Esophagus squamous epithelium (tissue), 4 donors: ENCODE measurements around the gene DIAPH3.

Experiments
- CTCF ChIP-seq, 6 experiments: fragments of 450-650 bp in 4 of 6; fragments of 200-600 bp in 2 of 6; sonication (generic) in 2 of 6; IDR thresholded peaks; one replicate each; pipeline ENCODE4 v1.5.1; 2016 to 2019; ENCODE audit warnings: antibody characterized with exemption in 6 of 6, mild to moderate bottlenecking in 4 of 6, moderate library complexity in 4 of 6
- POLR2A ChIP-seq, 4 donors: fragments of 450-650 bp; IDR thresholded peaks; one replicate each; pipeline ENCODE4 v1.6.1; 2017; ENCODE audit warnings: antibody characterized with exemption in 4 of 4, mild to moderate bottlenecking in 4 of 4, moderate library complexity in 3 of 4

GRCh38 chr13:59891053-59891452, 272.7 kb downstream of the DIAPH3 start:
- TF ChIP-seq CTCF (IDR thresholded peaks at IDR 0.05) (no peak), POLR2A (IDR thresholded peaks at IDR 0.05) (no peak)
